Measurements from ENCODE around the gene WDR88.

GRCh38 chr19:33110137-33110910 lies 21.6 kb upstream of the WDR88 start:
- TF ChIP-seq, protein P1, sequence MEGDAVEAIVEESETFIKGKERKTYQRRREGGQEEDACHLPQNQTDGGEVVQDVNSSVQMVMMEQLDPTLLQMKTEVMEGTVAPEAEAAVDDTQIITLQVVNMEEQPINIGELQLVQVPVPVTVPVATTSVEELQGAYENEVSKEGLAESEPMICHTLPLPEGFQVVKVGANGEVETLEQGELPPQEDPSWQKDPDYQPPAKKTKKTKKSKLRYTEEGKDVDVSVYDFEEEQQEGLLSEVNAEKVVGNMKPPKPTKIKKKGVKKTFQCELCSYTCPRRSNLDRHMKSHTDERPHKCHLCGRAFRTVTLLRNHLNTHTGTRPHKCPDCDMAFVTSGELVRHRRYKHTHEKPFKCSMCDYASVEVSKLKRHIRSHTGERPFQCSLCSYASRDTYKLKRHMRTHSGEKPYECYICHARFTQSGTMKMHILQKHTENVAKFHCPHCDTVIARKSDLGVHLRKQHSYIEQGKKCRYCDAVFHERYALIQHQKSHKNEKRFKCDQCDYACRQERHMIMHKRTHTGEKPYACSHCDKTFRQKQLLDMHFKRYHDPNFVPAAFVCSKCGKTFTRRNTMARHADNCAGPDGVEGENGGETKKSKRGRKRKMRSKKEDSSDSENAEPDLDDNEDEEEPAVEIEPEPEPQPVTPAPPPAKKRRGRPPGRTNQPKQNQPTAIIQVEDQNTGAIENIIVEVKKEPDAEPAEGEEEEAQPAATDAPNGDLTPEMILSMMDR (IDR thresholded peaks at IDR 0.05): no peak
- no peak for TF ChIP-seq POLR2A (IDR thresholded peaks at IDR 0.05)
